ENCODE results near the gene TMC5.

DNA sequence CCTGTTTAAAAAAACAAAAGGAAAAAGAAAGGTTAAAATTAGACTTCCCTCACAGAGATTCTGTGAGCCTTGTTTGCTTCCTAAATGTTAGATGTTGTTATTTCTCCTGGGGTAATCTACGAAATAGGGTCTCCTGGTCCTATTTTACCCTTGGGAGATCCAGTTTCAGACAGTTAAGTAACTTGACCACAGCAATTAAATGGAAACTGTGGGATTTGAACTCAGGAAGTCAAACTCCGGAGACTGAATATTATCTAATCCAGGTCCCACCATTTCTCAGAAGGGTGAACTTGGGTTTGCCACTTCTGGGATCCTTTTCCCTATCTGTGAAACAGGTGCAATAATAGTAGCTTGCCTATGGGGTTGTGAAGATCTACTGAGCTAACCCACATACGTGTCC is 6.4 kb upstream of the TMC5 start:
- TF ChIP-seq, protein P1, sequence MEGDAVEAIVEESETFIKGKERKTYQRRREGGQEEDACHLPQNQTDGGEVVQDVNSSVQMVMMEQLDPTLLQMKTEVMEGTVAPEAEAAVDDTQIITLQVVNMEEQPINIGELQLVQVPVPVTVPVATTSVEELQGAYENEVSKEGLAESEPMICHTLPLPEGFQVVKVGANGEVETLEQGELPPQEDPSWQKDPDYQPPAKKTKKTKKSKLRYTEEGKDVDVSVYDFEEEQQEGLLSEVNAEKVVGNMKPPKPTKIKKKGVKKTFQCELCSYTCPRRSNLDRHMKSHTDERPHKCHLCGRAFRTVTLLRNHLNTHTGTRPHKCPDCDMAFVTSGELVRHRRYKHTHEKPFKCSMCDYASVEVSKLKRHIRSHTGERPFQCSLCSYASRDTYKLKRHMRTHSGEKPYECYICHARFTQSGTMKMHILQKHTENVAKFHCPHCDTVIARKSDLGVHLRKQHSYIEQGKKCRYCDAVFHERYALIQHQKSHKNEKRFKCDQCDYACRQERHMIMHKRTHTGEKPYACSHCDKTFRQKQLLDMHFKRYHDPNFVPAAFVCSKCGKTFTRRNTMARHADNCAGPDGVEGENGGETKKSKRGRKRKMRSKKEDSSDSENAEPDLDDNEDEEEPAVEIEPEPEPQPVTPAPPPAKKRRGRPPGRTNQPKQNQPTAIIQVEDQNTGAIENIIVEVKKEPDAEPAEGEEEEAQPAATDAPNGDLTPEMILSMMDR (IDR thresholded peaks at IDR 0.05 in 4 of 5, conservative IDR thresholded peaks at IDR 0.05 in 1 of 5) = no peak
- no peak for TF ChIP-seq POLR2A (IDR thresholded peaks at IDR 0.05)

All from gastrocnemius medialis (tissue), 4 donors.